Osteoblast (primary cell): ENCODE results near the gene TMLHE. TPM values are rescaled to one million over a fixed set of nuclear protein-coding genes. Genes with fewer than 3 reads are reported as not detected.
"Not testable (repeated sequence)": the region's sequence is repeated elsewhere in the genome, so short reads cannot be mapped to it uniquely, and the experiment has no call there.

Source experiments
- DNase-seq: peaks from one replicate; pipeline ENCODE4 v3.0.0; 2011; ENCODE audit warnings: low spot score, mixed read lengths; ENCODE audit not compliant: insufficient read length; ENCODE audit errors: missing footprints
- H2AFZ ChIP-seq: 2 replicates; pipeline ENCODE4 v1.6.0; 2011; ENCODE audit warnings: mild to moderate bottlenecking, low read length
- H3K27ac ChIP-seq: 2 replicates; pipeline ENCODE4 v1.5.1; 2011; ENCODE audit warnings: mild to moderate bottlenecking, low read depth, low read length, moderate library complexity
- H3K27me3 ChIP-seq: 2 replicates; pipeline ENCODE4 v1.6.0; 2012; ENCODE audit warnings: mild to moderate bottlenecking, control low read depth, inconsistent platforms, low read length, moderate library complexity; ENCODE audit not compliant: insufficient read depth
- H3K36me3 ChIP-seq: 2 replicates; pipeline ENCODE4 v1.5.1; 2011; ENCODE audit warnings: mild to moderate bottlenecking, low read length, control low read depth, moderate library complexity; ENCODE audit not compliant: insufficient read depth
- H3K4me1 ChIP-seq: 2 replicates; pipeline ENCODE4 v1.5.1; 2011; ENCODE audit warnings: mild to moderate bottlenecking, low read length, control low read depth, moderate library complexity; ENCODE audit not compliant: insufficient read depth
- H3K4me2 ChIP-seq: 2 replicates; pipeline ENCODE4 v1.6.0; 2011; ENCODE audit warnings: mild to moderate bottlenecking, low read length; ENCODE audit not compliant: insufficient read depth
- H3K4me3 ChIP-seq: fragments of 200-600 bp; sonication (generic); 3 replicates; pipeline ENCODE4 v1.5.1; 2012; ENCODE audit warnings: mild to moderate bottlenecking, low read length, inconsistent platforms; ENCODE audit not compliant: insufficient read depth
- H3K79me2 ChIP-seq: 2 replicates; pipeline ENCODE4 v1.6.0; 2012; ENCODE audit warnings: mild to moderate bottlenecking, low read length, control low read depth, inconsistent platforms; ENCODE audit not compliant: insufficient read depth
- H3K9me3 ChIP-seq: 2 replicates; pipeline ENCODE4 v1.5.1; 2011; ENCODE audit warnings: low read depth, low read length, control low read depth
- H4K20me1 ChIP-seq: 2 replicates; pipeline ENCODE4 v1.6.0; 2012; ENCODE audit warnings: mild to moderate bottlenecking, low read length, control low read depth; ENCODE audit not compliant: insufficient read depth
- CTCF ChIP-seq: IDR thresholded peaks from 2 replicates; pipeline ENCODE4 v1.5.1; 2011; ENCODE audit warnings: mild to moderate bottlenecking, low read depth, low read length, moderate library complexity; ENCODE audit errors: extremely low read depth
- total RNA-seq: library from RNA; depleted of rRNA; stranded (reverse); fragments of >200 nt; gene quantifications from 2 replicates; pipeline ENCODE4 v1.2.3, GENCODE V29; 2012

TMLHE gene
- total RNA-seq, 1 donor, result 13.8 TPM

GRCh38 chrX:155534800-155535199 lies 78.0 kb downstream of the TMLHE start:
- no peaks in the 10 kb centered on the region for H3K36me3 ChIP-seq
- TF ChIP-seq CTCF, result no peak

DNA sequence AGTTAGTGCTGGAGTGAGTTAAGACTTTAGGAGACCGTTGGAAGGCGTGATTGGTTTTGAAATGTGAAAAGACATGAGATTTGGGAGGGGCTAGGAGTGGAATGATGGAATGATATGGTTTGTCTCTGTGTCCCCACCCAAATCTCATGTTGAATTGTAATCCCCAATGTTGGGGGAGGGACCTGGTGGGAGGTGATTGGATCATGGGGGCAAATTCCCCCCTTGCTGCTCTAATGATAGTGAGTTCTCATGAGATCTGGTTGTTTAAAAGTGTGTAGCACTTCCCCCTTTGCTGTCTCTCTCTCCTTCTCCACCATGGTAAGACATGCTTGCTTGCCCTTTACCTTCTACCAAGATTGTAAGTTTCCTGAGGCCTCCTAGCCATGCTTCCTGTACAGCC lies 85.7 kb downstream of the TMLHE start:
- H3K27me3 ChIP-seq, DNase-seq, H3K4me1 ChIP-seq, H3K36me3 ChIP-seq, H4K20me1 ChIP-seq, H3K79me2 ChIP-seq, H2AFZ ChIP-seq, H3K9me3 ChIP-seq, H3K4me2 ChIP-seq, H3K4me3 ChIP-seq, H3K27ac ChIP-seq: not testable (repeated sequence)

More at GRCh38 chrX:155534800-155535199, 78.0 kb downstream of the TMLHE start:
- H3K27me3 ChIP-seq, result no peaks in the 10 kb centered on the region
- no peaks in the 10 kb centered on the region for H3K4me1 ChIP-seq
- no peak overlapping the region for H2AFZ ChIP-seq
- no peaks in the 10 kb centered on the region for H3K79me2 ChIP-seq
- H3K9me3 ChIP-seq, result no peaks in the 10 kb centered on the region
- no peak for DNase-seq
- H4K20me1 ChIP-seq, result no peaks in the 10 kb centered on the region
- no peak overlapping the region for H3K27ac ChIP-seq
- H3K4me2 ChIP-seq, result no peak overlapping the region
- no peak overlapping the region for H3K4me3 ChIP-seq

DNA sequence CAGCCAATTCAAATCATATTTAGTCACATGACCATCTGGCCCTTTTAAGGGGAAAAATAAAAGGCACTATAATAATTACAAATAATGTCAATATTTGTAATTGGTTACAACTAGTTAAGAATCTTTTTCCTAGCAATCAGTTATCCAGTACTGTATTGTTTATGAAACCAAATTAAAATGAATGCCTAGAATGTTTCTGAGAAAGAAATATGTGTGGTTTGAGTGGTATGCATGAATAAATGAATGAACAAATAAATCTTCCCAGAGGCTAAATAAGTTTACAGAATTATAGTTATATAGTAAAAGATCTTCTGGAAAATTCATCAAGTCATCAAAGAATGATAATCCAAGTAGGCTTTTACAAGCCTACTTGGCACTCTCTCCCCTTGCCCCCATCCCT lies 98.5 kb downstream of the TMLHE start:
- H3K4me2 ChIP-seq, result no peak overlapping the region
- H3K4me3 ChIP-seq, result no peak overlapping the region
- H2AFZ ChIP-seq, result no peak overlapping the region
- no peaks in the 10 kb centered on the region for H4K20me1 ChIP-seq
- H3K27ac ChIP-seq, result no peak overlapping the region
- H3K79me2 ChIP-seq, result no peaks in the 10 kb centered on the region
- no peaks in the 10 kb centered on the region for H3K36me3 ChIP-seq
- no peak for DNase-seq
- no peaks in the 10 kb centered on the region for H3K27me3 ChIP-seq
- TF ChIP-seq CTCF, result no peak
- H3K9me3 ChIP-seq, result no peaks in the 10 kb centered on the region
- H3K4me1 ChIP-seq, result no peaks in the 10 kb centered on the region

- Histone ChIP-seq H2AFZ (no peak overlapping the region), H3K9me3 (no peaks in the 10 kb centered on the region), H3K27me3 (no peaks in the 10 kb centered on the region), H3K79me2 (no peaks in the 10 kb centered on the region), H3K27ac (no peak overlapping the region), H3K4me1 (no peaks in the 10 kb centered on the region), H3K36me3 (no peaks in the 10 kb centered on the region), H3K4me2 (no peak overlapping the region), H3K4me3 (no peak overlapping the region), H4K20me1 (no peaks in the 10 kb centered on the region)
- TF ChIP-seq CTCF, result no peak
- no peak for DNase-seq
These were observed 107.5 kb downstream of the TMLHE start for GRCh38 chrX:155505296-155505695.

GRCh38 chrX:155495134-155495533 lies 117.6 kb downstream of the TMLHE start:
- not testable (repeated sequence) for H4K20me1 ChIP-seq, H3K36me3 ChIP-seq, H3K9me3 ChIP-seq, H3K79me2 ChIP-seq, DNase-seq, H3K4me3 ChIP-seq, H3K27ac ChIP-seq, H3K4me1 ChIP-seq, H3K27me3 ChIP-seq, H2AFZ ChIP-seq, H3K4me2 ChIP-seq

GRCh38 chrX:155491421-155491820 lies 121.3 kb downstream of the TMLHE start:
- not testable (repeated sequence) for H2AFZ ChIP-seq, H3K27ac ChIP-seq, H3K79me2 ChIP-seq, H3K4me2 ChIP-seq, H3K4me3 ChIP-seq, H4K20me1 ChIP-seq, DNase-seq, H3K36me3 ChIP-seq, H3K4me1 ChIP-seq, H3K27me3 ChIP-seq, H3K9me3 ChIP-seq

GRCh38 chrX:155477136-155477535 lies 135.6 kb downstream of the TMLHE start:
- not testable (repeated sequence) for H3K36me3 ChIP-seq, H3K4me2 ChIP-seq, H3K79me2 ChIP-seq, H2AFZ ChIP-seq, H3K27me3 ChIP-seq, H3K4me1 ChIP-seq, H3K9me3 ChIP-seq, DNase-seq, H3K27ac ChIP-seq, H3K4me3 ChIP-seq, H4K20me1 ChIP-seq
